Right ventricle myocardium superior (tissue), 1 donor: ENCODE measurements around the gene PEAK1. TPM values are rescaled to one million over a fixed set of nuclear protein-coding genes. Genes with fewer than 3 reads are reported as not detected.
"Not testable (repeated sequence)": the region's sequence is repeated elsewhere in the genome, so short reads cannot be mapped to it uniquely, and the experiment has no call there.

ENCODE experiments used
- ATAC-seq: fragments of 200-7000 bp; cut with Tn5 transposase; one replicate; pipeline ENCODE4 v1.9.1; 2020; ENCODE audit warnings: mild to moderate bottlenecking; ENCODE audit not compliant: poor library complexity
- DNase-seq: peaks from one replicate; pipeline ENCODE4 v3.0.0-alpha.2; 2020
- intact Hi-C: fragments of 100-400 bp; cut with DNase I; formaldehyde crosslinking; loops from one replicate; pipeline ENCODE4 v1.11.2; 2022
- total RNA-seq: library from RNA; stranded (reverse); fragmentation: NEBNext Ultra II Directional; extraction: Animal tissue kit (Norgen Biotek cat#: 25700); gene quantifications from one replicate; pipeline ENCODE4 v1.2.1, GENCODE V29; 2021
- donor health status: DM: no; HTN: yes; CAD: no; lungs with severe emphysema.

PEAK1 gene
- total RNA-seq, 1 donor from 2014 or later, result 59.9 TPM

DNA sequence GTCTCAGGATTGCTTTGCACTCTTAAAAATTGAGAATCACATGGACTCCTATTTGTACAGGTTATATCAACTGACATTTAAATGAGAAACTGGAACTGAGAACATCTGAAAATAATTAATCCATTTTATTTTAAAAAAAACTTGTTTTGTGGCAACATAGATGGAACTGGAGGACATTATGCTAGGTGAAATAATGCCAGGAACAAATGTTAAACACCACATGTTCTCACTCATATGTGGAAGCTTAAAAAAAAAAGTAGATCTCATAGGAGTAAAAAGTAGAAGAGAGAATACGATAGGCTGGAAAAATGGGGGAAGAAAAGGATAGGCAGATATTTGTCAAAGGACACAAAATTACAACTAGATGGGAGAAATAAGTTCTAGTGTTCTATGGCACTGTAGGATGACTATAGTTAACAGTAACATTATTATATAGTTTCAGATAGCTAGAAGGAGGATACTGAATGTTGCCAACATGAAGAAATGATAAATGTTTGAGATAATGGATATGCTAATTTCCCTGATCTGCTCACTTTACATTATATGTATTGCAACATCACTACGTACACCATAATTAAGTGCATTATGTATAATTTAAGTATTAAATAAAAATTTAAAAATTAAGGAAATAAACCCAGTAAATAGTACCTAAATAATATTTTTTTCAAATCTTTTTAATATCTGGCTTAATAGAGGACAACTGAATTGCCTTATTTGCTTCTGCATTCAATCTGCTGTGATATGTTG is 248.5 kb downstream of the PEAK1 start:
- intact Hi-C loops, result no loop called here
- no peak for ATAC-seq

DNA sequence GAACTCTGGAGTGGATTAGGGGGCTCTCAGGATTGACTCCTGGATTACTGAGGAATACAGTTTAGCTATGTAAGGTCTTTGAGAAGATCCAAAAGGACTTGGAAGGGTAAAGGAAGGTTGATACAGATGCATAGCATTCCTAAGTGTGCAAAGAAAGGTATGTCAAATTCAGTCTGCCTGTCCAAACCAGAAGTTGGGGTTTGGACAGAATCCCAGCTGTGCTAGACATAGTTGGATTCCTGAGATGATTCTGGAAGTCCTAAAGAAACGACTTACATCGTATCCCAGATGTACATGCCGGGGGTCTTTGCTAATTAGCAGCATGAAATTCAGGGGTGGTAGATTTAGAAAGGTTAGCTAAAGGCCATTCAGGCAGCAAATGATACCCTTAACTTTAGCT is 251.3 kb downstream of the PEAK1 start:
- DNase-seq (no peak), ATAC-seq (no peak)
- intact Hi-C loops, result no loop called here

More for the DNA sequence above, 248.5 kb downstream of the PEAK1 start:
- no peak for DNase-seq

DNA sequence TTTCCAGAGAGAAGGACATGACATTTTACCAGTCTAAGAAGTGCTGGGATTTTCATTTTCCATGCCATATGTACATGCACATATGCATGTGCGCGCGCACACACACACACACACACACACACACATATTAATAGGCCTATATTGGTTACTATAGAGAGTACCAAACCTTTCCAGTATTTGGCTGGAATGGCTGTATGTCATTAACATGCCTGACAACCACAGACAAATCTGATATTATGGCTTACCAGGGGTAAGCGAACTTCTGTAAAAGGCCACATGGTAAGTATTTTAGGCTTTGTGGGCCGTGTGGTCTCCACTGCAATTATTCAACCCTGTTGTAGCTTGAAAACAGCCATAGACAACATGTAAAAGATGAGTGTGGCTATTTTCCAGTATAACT is 251.8 kb downstream of the PEAK1 start:
- no peak for DNase-seq
- intact Hi-C loops, result no loop called here
- no peak for ATAC-seq

DNA sequence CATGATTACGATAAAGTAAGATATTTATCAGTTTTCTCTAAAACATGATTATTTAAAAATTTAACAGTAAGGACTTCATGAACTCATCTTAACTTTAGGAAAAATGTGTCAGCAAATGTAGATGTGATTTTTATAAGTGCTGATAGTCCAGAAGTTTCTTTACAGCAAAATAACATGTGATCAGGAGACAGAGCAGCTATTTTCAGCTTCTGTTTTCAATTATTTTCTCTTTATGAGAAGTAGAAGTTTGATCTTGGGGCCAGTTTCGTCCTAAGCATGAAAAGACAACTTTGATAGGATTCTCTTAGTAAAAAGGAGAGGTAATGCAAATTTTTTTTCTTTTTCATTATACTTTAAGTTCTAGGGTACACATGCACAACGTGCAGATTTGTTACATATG is 252.5 kb downstream of the PEAK1 start:
- intact Hi-C loops, result no loop called here
- DNase-seq (no peak), ATAC-seq (no peak)

GRCh38 chr15:77163781-77164384 is 256.0 kb downstream of the PEAK1 start:
- DNase-seq, result no peak
- intact Hi-C loops, result no loop called here
- ATAC-seq, result no peak

DNA sequence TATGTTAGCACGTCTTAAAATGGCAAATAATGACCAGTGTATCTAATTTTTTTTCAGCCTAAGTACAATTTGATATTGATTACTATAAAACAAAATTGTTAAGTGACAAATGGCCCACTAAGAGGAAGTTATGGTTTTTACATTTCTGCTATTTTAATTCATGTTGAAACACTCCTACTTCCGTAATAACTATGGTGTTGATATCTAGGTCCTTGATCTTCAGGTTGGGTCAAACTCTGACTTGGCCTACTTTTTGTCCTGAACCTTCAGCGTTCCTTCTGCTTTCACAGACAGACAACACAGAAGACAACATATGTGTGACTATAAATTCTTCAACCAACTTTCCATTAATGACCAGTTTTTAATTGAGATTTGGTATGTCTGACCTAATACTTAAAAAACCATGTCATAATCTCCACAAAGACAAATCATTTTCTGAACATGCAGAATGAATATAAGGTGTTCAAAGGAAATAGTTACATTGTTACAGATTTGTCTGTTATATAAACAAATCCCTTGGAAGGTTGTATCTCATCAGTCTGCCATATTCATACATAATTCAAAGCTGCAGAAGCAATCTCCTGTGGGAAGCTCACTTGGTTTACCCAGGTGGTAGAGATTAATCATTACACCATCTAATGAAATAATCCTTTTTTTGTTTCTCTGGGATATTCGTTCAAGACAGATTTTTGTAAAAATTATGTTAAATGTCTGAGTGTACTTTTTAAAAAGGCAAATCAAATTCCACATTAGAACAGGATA is 256.9 kb downstream of the PEAK1 start:
- intact Hi-C loops, result no loop called here
- ATAC-seq, result no peak

DNA sequence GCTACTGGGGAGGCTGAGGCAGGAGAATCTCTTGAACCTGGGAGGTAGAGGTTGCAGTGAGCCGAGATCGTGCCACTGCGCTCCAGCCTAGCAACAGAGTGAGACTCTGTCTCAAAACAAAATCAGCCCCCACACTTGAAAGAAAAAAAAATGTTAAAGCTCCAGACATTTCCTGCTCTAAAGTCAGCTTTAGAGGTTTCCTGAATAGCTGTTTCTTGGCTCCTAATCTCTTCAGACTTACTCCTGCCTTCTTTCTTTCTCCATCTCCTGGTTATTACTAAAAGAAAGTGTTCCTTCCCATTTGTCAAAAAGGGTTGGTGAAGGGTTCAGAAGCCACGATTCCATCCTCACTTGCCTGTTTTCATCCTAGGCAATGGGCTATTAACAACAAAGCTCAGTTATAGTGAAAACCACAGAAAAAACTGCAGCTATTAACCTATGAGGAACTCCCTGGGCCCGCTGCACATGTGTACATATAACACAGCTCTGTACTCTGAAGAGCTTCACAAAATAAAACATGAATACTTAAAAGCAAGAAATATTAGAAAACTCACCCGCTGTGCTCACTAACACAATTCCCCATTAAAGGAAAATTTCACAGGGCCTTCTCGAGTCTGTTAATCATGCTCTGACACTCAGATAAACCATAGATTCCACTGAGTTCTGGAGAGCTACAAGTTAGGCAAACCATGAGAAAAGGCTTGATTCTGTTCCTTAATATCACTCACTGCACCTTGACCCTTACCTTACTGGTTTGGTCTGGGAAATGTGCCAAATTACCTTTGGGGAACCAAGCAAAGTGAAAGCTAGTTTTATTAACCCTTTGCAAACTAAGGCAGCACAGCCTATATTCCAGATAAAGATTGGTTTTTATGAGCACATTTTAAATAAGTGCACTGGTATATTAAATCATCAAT is 259.1 kb downstream of the PEAK1 start:
- ATAC-seq (no peak), DNase-seq (no peak)
- intact Hi-C loops, result no loop called here

More for the DNA sequence above, 256.9 kb downstream of the PEAK1 start:
- DNase-seq, result no peak

DNA sequence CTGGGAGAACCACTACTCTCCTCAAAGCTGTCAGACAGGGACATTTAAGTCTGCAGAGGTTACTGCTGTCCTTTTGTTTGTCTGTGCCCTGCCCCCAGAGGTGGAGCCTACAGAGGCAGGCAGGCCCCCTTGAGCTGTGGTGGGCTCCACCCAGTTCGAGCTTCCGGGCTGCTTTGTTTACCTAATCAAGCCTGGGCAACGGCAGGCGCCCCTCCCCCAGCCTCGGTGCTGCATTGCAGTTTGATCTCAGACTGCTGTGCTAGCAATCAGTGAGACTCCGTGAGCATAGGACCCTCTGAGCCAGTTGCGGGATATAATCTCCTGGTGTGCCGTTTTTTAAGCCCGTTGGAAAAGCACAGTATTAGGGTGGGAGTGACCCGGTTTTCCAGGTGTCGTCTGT is 263.9 kb downstream of the PEAK1 start:
- ATAC-seq, result not testable (repeated sequence)

DNA sequence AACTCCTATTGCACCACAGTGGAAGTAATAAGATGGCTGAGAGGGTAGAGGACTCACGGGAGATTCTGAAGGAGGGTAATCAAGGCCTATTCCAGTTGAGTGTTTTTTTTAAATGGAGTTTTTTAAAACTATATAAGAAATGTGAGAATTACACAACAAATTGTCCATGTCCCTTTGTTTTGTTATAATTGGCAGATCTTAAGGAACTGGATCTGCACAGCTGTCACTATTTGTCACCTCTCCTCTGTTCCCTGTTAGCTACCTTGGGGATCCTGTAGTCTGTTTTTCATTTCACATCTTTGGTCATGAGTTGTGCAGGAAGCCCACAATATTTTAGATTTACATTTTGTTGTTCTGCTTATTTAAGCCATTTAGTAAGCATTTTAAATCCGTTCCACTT is 271.7 kb downstream of the PEAK1 start:
- no peak for ATAC-seq
- intact Hi-C loops, result no loop called here
- no peak for DNase-seq

More for the DNA sequence above, 263.9 kb downstream of the PEAK1 start:
- intact Hi-C loops, DNase-seq: not testable (repeated sequence)

DNA sequence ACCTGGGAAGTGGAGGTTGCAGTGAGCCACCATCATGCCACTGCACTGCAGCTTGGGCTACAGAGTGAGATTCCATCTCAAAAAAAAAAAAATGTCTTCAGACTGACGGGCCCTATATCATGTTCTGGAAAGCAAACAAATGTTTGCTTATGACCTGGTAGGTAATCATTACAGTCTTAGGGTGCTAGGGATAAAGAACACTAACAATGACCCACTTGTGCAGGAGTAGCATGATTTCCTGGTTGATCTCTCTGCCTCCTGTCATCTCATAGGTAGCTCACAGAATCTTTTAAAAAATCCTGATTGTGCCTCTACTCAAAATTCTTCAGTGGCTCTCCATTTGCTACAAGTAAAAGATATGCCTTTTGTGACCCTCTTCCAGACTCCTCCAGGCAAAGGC is 274.5 kb downstream of the PEAK1 start:
- intact Hi-C loops, result no loop called here
- ATAC-seq (no peak), DNase-seq (no peak)

GRCh38 chr15:77144492-77145070 is 275.3 kb downstream of the PEAK1 start:
- DNase-seq (no peak), ATAC-seq (no peak)
- intact Hi-C loops, result no loop called here

DNA sequence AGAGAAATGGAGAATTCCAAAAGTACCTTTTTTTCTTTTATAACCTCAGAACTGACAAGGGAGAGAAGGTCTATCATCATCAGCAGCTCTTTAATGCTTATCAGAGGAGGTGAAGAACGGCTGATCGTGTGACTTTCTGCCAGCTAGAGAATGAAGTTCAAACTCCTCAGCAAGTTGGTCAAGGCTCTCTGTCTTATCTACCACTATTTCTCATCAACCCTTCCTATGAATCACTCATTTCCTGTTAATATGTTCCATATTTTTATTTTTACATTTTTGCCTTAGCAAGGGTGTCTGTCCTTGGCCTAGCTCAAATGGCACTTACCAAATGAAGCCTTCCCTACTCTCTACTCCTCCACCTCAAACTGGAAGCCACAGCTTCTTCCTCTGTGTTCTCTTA is 275.9 kb downstream of the PEAK1 start:
- ATAC-seq, result no peak
- intact Hi-C loops, result no loop called here
- DNase-seq, result no peak

DNA sequence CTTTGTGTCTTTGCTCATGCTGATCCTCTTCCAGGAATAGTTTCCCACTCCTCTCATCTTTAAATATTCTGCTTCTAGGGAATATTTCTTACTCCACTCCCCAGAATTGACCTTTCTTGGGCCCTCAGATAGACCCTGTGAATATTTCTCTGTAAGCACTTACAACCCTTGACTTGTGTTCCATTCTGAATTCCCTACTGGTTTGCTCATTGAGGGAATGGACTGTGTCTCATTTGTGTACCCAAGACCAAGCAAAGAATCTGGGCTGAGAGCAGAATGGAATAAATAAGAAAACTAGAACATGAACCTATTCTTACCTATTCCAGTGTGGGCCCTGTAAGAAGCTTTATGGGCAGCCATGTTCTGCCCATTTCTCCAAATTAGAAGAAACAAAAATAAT is 276.3 kb downstream of the PEAK1 start:
- intact Hi-C loops, result no loop called here
- DNase-seq (no peak), ATAC-seq (no peak)

- intact Hi-C loops, result no loop called here
- no peak for ATAC-seq
Observed at GRCh38 chr15:77143191-77143590, 276.7 kb downstream of the PEAK1 start.

GRCh38 chr15:77140220-77140619 is 279.7 kb downstream of the PEAK1 start:
- intact Hi-C loops, result no loop called here
- no peak for ATAC-seq
- DNase-seq, result no peak

More at GRCh38 chr15:77143191-77143590, 276.7 kb downstream of the PEAK1 start:
- DNase-seq, result no peak

DNA sequence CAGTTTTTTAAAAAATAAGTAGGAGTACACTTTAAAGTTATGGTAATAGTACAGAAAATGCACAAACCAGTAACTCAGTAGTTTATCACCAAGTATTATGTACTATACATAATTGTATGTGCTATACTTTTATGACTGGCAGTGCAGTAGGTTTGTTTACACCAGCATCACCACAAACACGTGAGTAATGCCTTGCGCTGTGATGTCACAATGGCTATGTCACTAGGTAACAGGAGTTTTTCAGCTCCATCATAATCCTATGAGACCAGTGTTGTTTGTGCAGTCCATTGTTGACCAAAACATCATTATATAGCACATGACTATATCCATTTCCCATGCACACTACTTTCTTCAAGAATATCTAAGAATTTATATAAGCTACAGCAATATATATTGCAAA is 280.6 kb downstream of the PEAK1 start:
- intact Hi-C loops, result no loop called here
- ATAC-seq (no peak), DNase-seq (no peak)

GRCh38 chr15:77138167-77138522 is 281.8 kb downstream of the PEAK1 start:
- no peak for DNase-seq
- intact Hi-C loops, result no loop called here
- no peak for ATAC-seq

DNA sequence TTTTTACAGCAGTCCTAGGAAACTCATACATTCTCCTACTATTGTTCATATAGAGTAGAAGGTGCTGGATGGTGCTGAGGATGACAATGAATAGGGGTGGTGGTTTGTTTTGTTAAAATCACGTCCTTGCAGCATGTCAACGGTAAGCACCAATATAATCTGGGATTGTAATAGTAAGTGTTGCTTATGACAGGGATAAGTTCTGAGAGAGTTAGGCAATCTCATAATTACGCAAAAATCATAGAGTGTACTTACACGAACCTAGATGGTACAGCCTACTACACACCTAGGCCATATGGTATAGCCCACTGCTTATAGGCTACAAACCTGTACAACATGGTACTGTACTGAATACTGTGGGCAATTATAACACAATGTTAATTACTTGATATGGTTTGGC is 284.7 kb downstream of the PEAK1 start:
- intact Hi-C loops, result no loop called here
- DNase-seq (no peak), ATAC-seq (no peak)
